Left ventricle myocardium inferior (tissue), 1 donor: ENCODE measurements around the gene SMU1. TPM values are rescaled to one million over a fixed set of nuclear protein-coding genes. Genes with fewer than 3 reads are reported as not detected.

Source experiments
- DNase-seq: peaks from one replicate; pipeline ENCODE4 v3.0.0-alpha.2; 2020
- H3K27ac ChIP-seq: fragments of 200-600 bp; replicated peaks from 2 replicates; pipeline ENCODE4 v1.8.0; 2021
- H3K27me3 ChIP-seq: fragments of 200-600 bp; 2 replicates; pipeline ENCODE4 v1.8.0; 2021; ENCODE audit warnings: low read depth
- H3K36me3 ChIP-seq: fragments of 200-600 bp; 2 replicates; pipeline ENCODE4 v1.8.0; 2021
- H3K4me1 ChIP-seq: fragments of 200-600 bp; 2 replicates; pipeline ENCODE4 v1.8.0; 2021
- H3K4me3 ChIP-seq: fragments of 200-600 bp; 2 replicates; pipeline ENCODE4 v1.8.0; 2021; ENCODE audit warnings: mild to moderate bottlenecking, moderate library complexity
- H3K9me3 ChIP-seq: fragments of 200-600 bp; replicated peaks from 2 replicates; pipeline ENCODE4 v1.8.0; 2021
- CTCF ChIP-seq: fragments of 200-600 bp; IDR thresholded peaks from 2 replicates; pipeline ENCODE4 v1.8.0; 2021; ENCODE audit warnings: antibody characterized with exemption, mild to moderate bottlenecking, borderline replicate concordance
- intact Hi-C: fragments of 100-400 bp; cut with micrococcal nuclease; formaldehyde crosslinking; loops from one replicate; pipeline ENCODE4 v1.11.0; 2022
- total RNA-seq: library from RNA; stranded (reverse); fragmentation: NEBNext Ultra II Directional; extraction: Animal tissue kit (Norgen Biotek cat#: 25700); gene quantifications from one replicate; pipeline ENCODE4 v1.2.1, GENCODE V29; 2021
- donor health status: DM: no; HTN: yes; CAD: no; lungs with severe emphysema.

Gene SMU1
- total RNA-seq, 1 donor from 2014 or later, result 14.9 TPM

- no peaks in the 10 kb centered on the region for H3K27me3 ChIP-seq
- no peak for TF ChIP-seq CTCF
- peaks cover 10% of the 10 kb centered on the region for H3K4me1 ChIP-seq
- intact Hi-C loops, result no loop called here
- no peaks in the 10 kb centered on the region for H3K9me3 ChIP-seq
- DNase-seq, result no peak
- peaks cover 98% of the 10 kb centered on the region for H3K36me3 ChIP-seq
- H3K4me3 ChIP-seq, result no peak overlapping the region
- no peak overlapping the region for H3K27ac ChIP-seq
Measured at GRCh38 chr9:33065157-33066076, 11.1 kb downstream of the SMU1 start.

GRCh38 chr9:33051144-33051543, 25.3 kb downstream of the SMU1 start:
- peaks cover 97% of the 10 kb centered on the region for H3K36me3 ChIP-seq
- H3K27ac ChIP-seq, result no peak overlapping the region
- TF ChIP-seq CTCF, result no peak
- intact Hi-C loops, result no loop called here
- H3K4me1 ChIP-seq, result no peaks in the 10 kb centered on the region
- H3K9me3 ChIP-seq, result no peaks in the 10 kb centered on the region
- DNase-seq, result no peak
- H3K4me3 ChIP-seq, result no peak overlapping the region
- no peaks in the 10 kb centered on the region for H3K27me3 ChIP-seq

GRCh38 chr9:33049680-33050361, 26.7 kb downstream of the SMU1 start:
- DNase-seq, result no peak
- no peaks in the 10 kb centered on the region for H3K9me3 ChIP-seq
- H3K4me3 ChIP-seq, result no peak overlapping the region
- H3K27me3 ChIP-seq, result no peaks in the 10 kb centered on the region
- TF ChIP-seq CTCF, result no peak
- intact Hi-C loops, result no loop called here
- H3K4me1 ChIP-seq, result peaks cover under 1% of the 10 kb centered on the region
- H3K36me3 ChIP-seq, result peaks cover 90% of the 10 kb centered on the region
- no peak overlapping the region for H3K27ac ChIP-seq

- H3K4me3 ChIP-seq, result no peak overlapping the region
- peaks cover 18% of the 10 kb centered on the region for H3K4me1 ChIP-seq
- no peak overlapping the region for H3K27ac ChIP-seq
- no peak for DNase-seq
- H3K36me3 ChIP-seq, result peaks cover 72% of the 10 kb centered on the region
- H3K9me3 ChIP-seq, result no peaks in the 10 kb centered on the region
- intact Hi-C loops, result no loop called here
- TF ChIP-seq CTCF, result no peak
- H3K27me3 ChIP-seq, result no peaks in the 10 kb centered on the region
Measured at GRCh38 chr9:33048054-33048465, 28.4 kb downstream of the SMU1 start.

GRCh38 chr9:33046061-33046460, 30.4 kb downstream of the SMU1 start:
- TF ChIP-seq CTCF, result no peak
- Histone ChIP-seq H3K27ac (no peak overlapping the region), H3K4me1 (peaks cover 18% of the 10 kb centered on the region), H3K36me3 (peaks cover 52% of the 10 kb centered on the region), H3K9me3 (no peaks in the 10 kb centered on the region), H3K4me3 (no peak overlapping the region), H3K27me3 (no peaks in the 10 kb centered on the region)
- no peak for DNase-seq
- intact Hi-C loops, result no loop called here
